Pons (tissue), 1 donor: Measurements from ENCODE around the gene LCMT2.
A peak's percentile ranks its signal among the peaks of the same experiment; 100 is the strongest.
"Not testable (repeated sequence)": the region's sequence is repeated elsewhere in the genome, so short reads cannot be mapped to it uniquely, and the experiment has no call there.

ENCODE experiments used
- DNase-seq: peaks from one replicate; pipeline ENCODE4 v3.0.0-alpha.2; 2016; ENCODE audit warnings: low spot score

The LCMT2 gene

DNA sequence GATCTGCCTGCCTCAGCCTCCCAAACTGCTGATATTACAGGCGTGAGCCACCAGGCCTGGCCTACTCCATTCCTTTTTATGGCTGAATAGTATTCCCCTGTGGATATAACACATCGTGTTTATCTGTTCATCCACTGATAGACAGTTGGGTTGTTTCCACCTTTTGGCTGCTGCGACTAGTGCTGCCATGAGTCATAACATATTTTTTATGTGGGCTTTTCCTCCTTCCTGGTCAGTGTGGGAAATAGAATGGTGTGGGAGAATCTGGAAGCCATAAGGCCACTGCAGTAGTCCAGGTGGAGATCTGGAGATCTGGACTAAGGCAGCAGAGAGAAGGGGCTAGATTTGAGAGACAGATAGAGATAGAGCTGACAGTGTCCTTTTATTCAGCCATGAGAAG, 16.2 kb downstream of the LCMT2 start:
- DNase-seq, result no peak

DNA sequence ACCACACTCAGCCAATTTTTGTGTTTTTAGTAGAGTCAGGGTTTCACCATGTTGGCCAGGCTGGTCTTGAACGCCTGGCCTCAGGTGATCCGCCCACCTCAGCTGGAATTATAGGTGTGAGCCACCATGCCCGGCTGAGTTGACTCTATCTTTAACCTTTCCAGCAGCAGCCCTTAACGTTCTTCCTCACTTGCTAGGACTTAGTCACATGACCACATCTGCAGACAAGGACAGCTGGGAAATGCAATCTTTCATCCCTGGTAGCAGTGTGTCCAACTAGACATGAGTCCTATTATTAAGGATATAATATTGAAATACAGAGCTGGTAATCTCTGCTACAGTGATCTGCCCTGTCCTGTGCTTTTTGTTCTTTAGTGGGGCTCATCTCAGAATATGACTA, 18.0 kb downstream of the LCMT2 start:
- DNase-seq, result no peak

DNA sequence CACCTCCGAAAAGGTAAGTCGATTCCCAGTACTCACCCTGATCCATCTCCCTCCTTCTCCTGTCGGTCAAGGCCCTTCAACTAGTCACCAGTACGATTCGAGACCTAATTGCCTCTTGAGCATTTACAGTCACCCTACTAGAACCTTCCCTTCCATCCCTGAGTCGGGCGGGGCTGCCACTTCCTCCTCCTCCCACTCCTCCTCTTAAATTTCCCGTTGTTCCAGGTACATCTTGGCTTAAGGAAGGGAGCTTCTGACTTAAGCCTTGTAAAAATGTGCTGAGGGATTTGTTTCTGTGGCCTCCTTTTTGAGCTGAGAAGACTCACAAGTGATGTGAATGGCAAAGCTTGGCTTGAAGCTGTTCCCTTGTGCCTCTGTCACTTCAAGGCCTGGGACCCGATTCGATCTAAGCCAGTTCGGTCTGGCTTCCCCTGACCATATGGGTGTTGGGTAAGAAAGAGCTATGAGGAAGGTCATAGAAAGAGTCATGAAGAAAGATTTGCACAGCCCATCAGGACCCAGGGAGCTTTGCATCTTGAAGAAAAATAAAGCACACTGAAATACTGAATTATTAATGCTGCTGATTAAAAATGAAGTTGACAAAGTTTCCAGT, 28.1 kb downstream of the LCMT2 start, which contains the start of gene TGM7:
TGM7 (minus strand) TSS at position 51 of the 613 bp plus-strand sequence.
- DNase-seq, result no peak

DNA sequence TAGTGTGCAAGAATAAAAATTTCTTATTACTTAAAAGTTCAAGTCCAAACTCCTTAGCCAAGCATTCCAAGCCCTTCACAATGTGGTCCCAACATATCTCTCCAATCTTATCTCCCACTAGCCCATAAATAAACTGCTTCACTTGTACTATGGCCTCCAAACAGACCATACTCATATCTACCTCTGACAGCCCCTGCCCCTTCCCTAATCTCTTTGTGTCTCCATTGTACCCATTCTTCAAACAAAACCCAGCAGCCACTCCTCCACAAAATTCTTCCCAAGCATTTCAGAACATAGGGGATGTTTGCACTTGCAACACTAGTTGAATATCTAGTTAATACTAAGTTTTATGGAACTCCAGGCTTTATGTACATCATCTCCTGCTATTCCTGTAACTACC, 30.5 kb downstream of the LCMT2 start:
- DNase-seq, result no peak

DNA sequence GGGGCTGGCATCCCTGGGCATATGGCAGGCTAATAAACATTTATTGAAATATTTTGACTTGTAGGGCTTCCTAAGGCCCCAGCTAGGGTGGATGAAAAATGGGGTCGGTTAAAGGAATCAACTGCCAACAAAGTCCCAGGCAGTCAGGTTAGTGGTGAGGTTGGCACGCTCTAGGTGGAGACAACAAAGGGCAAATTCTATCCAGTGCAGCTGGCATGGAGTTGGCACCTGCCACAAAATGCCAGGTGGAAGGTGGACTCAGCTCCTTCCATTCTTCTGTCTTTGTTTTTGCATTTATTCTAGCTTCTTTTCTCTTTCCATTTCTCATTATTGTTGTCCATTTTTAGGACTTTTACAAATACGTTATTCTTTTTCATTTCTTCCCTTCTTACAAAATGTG, 31.0 kb downstream of the LCMT2 start:
- no peak for DNase-seq

DNA sequence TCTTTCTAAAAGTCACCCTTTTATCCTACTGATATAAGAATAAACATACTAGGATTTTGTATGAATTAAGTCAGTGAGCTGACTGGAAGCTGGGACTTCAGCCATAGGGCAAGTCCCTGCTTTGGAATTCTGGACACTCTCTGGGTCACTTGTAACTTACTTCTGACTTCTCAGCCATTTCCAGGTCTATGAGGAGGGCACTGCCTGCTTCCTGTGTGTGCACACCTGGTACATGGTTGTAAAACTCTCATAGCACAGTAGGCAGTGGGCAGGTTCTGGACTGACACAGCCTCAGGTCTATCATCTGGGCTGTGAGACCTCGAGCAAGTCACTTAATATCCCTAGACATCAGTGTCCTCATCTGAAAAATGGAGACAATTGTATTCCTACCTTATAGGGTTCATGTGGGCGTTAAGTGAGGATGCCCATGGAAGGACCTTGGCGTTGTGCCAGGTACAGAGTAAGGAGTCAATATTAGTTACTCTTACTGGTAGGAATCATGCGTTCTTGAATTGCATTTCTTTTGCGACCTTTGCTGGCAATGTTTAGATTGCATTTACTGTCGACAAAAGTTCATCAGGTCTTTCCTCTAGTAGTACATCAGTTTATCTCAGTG, 36.2 kb downstream of the LCMT2 start:
- DNase-seq, result no peak

DNA sequence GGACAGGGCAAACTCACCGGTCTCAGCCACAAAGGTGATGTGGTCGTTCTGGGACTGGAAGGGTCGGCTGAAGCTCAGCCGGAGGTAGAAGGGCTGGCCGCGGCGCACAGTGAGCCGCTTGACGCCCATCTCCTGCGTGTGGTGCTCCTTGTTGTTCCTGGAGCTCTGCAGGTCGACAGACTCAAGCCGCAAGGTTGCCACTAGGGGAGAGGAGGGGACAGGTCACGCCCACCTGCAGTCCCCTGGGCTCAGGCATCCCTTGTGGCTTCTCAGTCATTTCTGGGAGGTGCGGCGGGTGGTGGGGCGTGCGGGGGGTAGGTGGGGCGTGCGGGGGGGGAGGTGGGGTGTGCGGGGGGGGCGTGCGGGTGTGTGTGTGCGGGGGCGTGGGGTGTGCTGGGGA, 36.9 kb downstream of the LCMT2 start:
- DNase-seq, result no peak

DNA sequence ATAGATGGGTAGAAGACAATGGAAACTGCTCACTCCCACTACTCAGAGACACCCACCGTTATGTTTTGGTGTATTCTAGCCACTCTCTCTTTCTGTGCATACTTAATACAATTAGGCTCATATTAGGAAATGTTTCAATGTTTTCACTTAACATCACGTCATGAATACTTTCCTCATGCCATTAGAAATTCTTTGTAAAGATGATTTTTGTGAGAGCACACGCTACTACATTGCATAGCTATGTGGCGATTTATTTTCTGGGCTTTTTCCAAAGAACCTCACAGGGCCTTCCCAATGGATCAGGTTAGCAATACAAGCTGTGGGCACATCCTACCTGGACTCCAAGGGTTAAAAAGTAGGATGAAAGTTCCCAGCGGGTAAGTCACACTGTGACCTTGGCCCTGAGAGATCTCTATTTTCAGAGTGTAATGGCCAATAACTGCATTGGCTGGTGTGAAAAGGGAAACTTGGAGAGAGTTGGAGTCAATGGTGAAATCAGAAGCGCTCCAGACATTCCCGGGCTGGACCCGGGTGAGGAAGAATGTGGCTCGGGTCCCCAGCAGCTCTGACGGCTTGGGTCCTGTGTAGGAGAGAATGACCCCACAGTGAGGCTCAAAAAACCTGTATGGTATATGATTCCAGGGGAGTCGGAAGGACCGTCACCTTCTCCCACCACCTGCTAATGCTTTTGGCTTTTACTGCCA, 37.8 kb downstream of the LCMT2 start:
- no peak for DNase-seq

DNA sequence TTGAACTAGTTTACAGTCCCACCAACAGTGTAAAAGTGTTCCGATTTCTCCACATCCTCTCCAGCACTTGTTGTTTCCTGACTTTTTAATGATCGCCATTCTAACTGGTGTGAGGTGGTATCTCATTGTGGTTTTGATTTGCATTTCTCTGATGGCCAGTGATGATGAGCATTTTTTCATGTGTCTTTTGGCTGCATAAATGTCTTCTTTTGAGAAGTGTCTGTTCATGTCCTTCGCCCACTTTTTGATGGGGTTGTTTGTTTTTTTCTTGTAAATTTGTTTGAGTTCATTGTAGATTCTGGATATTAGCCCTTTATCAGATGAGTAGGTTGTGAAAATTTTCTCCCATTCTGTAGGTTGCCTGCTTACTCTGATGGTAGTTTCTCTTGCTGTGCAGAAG, 40.7 kb downstream of the LCMT2 start:
- not testable (repeated sequence) for DNase-seq

DNA sequence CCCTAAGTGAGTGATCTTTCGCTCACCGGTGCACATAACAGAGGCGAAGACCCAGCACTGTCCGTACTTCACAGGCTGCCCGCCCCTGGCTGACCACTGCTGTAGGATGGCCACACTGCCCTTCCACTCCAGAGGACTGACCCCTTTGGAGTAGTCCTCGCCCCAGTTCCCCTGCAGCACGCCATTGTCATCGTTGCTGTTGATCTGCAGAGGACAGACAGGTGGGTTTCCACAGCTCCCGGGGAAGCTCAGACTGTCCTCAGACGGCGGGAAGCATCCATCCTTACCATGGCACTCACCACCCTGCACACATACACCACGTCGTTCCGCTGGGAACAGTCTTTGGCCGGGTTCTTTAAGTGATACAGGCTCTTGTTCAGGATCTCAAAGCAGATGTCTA, 43.1 kb downstream of the LCMT2 start:
- no peak for DNase-seq

DNA sequence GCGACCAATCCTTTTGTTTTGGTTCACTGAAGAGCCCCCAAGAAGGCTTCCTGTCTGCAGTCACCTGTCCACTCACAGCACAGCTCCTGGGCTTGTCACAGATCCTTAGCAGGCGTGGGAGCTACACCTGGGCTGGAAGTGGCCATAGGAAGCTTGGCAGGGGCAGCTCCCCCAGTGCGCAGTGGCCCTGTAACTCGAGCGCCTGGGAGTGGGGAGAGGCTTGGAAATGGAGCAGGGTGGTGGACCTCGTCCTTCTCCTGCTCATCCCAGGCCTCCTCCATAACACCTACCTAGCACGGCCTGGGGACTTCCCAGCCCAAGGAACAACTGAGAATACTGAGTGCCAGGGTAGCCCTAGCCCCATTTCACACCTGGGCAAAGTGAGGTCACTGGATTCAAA, 44.3 kb downstream of the LCMT2 start:
- DNase-seq, result no peak

DNA sequence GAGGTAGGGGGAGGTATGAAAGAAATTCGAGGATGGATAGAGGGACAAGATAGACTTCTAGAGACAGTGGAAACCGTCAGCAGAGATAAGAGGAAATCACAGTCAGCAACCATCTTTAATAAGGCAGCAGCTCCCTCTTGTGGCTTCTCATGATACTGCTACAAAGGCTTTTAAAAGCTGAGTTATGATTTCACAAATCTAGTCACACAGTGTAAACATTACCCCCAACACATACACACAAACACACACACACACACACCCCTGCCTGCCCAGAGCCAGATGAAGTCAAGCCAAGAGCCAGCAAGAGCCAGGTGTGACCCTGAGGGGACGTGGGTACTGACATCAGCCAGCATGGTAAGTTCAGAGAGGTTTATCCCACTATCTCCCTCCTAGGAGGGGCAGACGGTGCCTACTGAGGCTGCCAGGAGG, 44.8 kb downstream of the LCMT2 start:
- DNase-seq, result peak; percentile 74

DNA sequence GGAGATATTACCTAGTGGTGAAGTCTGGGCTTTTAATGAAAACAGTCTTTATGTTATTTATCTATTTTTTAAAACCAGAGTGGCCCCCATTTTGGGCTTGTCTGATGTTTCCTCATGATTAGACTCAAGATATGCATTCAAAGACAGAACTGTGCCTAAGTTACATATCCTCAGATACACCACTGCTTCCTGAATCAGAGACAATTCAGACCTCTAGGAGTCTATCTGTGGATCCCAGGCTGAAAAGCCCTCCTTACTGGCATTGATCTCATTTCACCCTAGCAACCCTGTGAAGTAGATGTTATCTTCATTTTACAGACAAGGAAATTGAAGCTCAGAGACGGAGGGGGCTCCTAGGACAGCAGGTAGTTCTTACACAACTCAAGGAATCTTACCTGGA, 46.8 kb downstream of the LCMT2 start:
- DNase-seq, result no peak

DNA sequence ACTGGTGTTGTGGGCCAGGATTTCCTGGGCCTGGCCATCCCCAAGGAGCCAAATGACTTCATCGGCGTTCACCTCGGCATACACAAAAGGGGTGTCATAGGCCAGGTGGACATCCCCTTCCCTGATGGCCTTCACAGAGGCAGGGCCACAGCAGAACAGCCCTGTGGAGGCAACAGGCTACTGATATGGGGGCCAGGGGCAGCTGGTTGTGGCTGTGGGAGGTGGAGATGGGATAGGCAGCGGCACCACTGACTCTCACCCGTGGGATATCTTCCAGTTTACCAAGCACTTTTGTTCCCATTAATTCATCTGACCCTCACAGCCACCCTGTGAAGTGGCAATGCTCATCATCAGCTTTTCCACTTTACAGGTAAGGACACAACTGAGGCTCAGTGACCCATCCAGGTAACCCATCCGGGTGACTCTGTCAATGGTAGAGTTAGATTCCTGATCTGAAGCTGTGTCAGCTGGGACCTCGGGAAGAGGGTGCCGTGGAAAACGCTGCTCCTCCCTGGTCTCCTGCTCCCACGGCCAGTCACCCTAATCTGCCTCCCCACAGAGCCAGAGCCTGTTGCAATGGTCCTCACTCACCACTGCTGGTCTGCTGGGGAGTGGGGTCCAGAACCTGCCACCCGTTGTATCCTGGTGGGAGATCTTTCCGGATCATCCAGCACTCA, 48.3 kb downstream of the LCMT2 start:
- no peak for DNase-seq

DNA sequence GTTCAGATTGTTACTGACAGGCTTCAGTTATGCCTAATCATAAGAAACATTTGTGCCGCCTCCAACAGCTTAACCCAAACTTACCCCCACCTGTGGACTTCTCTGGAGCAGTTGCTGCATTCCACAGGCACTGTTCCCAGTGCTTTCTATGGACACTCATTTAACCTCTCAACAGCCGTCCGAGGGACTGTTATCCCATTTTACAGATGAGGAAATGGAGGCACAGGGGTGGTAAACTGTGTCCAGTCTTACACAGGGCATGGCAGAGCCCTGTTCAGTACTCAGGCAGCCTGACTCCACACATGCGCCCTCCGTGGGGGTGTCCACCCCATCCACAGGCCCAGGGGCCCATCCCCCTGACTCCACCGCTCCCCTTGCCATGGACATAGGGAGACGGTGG, 49.4 kb downstream of the LCMT2 start:
- DNase-seq, result no peak

DNA sequence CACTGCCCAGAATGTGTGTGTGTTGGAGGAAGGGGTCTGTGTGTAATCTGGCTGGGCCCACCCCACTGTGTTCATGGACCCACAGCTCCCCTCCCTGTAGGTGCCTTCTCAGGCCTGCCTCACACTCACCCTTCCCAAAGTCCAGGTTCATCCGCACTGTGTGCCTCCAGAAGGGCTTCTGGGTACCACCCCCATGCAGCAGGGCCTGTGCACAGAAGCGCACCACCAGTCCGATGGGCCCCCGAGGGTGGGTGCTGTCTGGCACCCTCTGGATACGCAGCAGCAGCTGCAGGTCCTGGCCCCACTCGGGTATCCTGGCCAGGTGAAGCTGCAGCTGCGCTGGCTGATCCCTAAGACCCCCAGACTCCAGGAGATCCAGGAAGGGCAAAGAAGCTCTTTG, 50.9 kb downstream of the LCMT2 start:
- DNase-seq, result no peak

DNA sequence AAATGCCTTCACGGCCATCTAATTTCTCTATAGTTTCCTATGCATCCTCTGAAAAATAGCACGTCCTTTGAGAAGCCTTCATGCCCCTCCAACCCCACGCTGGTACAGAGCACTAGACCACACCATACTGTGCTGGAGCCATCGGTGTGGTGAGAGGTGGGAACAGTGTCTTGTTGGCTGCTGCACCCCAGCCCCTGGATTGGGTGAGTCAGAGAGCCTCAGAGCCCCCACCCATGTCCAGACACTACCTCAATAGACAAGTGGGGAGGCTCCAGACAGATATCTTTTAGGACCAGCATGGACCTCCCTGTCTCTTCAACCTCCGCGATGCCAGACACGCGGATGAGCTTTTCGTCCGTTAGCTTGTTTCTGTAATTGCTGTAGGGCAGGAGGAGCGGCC, 51.5 kb downstream of the LCMT2 start:
- no peak for DNase-seq

DNA sequence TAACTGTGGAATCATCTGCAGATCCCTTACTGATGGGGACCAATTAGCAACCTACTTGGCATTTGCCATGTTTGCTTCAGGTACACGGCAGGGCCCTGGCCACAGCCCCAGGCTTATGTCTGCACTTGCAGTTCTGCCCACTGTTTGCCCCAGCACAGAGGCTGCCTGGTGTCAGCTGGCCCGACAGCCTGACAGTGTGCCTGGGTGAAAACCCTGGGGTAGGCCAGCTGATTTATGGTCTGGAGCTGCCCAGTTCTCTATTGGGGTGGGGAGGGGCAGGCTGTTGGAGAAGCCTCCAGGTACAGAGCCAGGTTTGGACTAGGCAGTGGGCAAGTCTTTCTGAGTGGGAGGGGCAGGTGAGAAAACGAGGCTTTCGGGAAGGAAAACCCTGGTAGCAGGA, 52.5 kb downstream of the LCMT2 start:
- no peak for DNase-seq

DNA sequence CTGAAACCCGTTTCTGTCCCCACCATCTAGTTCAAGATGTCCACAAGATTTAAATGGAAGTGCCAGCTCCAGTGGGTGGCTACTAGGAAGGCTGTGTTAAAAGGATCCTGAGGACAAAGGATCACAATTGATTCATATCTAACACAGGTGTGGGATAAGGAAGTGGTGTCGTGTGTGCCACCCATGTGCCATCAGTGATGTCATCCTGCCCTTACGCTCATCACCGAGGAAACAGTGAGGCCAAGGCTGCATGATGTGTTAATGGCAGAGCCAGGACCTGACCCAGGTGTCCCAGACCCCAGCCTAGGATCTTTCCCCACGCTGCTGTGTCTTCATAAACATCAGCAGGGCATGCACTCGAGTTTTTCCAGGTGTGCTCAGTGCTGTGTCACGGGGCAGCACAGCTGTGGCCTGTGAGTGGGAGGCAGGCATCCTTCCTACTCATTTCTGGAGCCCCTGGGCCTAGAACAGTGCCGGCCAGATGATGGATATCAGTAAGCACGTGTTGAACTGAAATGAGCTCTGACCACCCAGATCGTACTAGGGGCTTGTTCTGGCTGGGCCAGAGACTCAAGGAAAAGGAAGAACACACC, 53.0 kb downstream of the LCMT2 start:
- no peak for DNase-seq

DNA sequence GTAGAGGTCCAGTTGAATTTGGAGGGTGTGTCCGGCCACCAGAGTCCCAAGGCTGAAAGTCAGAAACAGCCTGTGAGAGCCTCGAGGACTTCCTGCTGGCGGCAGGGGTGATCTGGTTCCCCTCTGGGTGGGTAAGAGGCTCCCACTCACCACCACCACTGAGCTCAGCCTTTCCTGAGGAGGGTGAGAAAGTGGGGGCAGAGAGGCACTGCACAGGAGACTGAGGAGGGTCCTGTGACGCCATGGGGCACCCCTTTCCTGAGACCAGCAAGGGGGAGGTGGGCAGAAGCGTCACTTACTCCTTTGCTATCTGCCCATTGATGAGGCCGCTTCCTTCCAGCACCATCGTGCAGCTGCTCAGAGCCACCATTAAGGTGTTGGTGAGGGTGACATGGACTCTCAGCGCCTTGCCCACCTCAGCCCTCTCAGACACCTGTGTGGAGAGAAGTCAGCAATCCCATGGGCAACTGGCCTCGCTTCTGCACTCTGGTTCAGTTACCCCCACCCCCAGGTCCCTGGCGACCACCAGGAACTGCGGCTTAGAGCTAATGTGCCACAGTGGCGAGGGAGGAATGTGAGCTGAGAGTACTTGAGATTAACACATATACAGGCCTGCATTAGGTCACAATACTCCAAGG, 53.7 kb downstream of the LCMT2 start:
- no peak for DNase-seq

DNA sequence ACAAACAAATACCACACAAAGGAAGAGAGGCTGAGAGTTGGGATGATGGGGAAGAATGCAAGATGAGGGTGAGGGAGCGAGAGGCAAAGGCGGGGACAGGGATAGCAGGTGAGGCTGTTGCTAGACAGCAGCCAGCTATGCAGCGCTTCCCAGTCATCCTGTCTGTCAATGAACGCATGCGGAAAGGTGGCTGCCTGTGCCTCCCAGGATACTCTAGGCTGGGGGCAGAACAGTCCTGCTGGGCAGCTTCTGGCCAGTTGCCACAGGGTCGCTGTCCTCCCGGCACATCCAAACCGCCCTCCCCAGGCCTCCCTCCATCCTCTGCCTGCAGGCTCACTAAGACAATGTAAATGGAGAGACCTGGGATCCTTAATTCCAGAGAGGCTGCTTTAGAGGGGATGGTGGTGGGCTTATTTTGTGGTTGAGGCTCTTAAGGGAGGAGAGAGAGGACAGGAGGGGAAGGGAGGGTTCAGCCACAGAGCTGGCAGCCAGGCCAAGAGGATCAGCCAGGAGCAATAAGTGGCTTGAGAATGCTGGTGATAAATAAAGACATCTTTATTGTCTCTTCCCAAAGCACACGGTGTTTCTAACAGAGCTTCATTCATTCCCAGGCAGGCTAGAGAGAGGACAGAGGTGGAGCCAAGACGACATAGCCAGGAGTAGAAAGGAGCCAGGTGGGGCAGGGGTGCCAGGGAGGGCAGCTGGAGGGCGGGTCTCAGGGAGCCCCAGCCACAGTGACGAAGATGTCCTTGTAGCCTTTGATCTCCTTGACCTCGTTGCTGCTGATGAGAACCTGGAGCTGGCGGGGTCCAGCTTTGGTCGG, 54.4 kb downstream of the LCMT2 start:
- no peak for DNase-seq
